Measurements from ENCODE around the gene RAB3C.
"Not testable (repeated sequence)": the region's sequence is repeated elsewhere in the genome, so short reads cannot be mapped to it uniquely, and the experiment has no call there.

Gene RAB3C

GRCh38 chr5:58675341-58675740 lies 92.5 kb downstream of the RAB3C start:
- no peak for DNase-seq (ENCODE audit: low read depth in 2 of 2)

DNA sequence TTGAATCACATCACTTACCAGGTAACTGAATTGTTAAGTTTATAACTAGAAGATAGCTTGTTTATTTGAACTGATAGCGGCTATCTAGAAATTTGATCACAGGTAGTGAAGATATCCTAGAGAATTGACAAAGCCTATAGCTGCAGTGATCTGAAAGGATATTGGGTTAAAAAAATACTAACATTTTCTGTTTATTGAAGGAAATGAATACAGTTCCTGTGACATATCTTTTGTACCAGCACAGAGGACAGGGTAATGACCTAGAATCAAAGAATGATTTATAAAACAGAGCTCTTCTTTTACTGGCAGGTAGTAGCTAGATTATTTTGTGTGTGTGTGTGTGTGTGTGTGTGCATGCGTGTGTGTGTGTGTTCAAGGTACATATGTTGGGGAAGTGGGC lies 94.8 kb downstream of the RAB3C start:
- DNase-seq (ENCODE audit: low read depth in 2 of 2) = no peak

- no peak for DNase-seq (ENCODE audit: low read depth in 2 of 2)
Measured at GRCh38 chr5:58680503-58680902, 97.6 kb downstream of the RAB3C start.

- no peak for DNase-seq (ENCODE audit: low read depth in 2 of 2)
Measured at GRCh38 chr5:58681943-58682342, 99.1 kb downstream of the RAB3C start.

DNA sequence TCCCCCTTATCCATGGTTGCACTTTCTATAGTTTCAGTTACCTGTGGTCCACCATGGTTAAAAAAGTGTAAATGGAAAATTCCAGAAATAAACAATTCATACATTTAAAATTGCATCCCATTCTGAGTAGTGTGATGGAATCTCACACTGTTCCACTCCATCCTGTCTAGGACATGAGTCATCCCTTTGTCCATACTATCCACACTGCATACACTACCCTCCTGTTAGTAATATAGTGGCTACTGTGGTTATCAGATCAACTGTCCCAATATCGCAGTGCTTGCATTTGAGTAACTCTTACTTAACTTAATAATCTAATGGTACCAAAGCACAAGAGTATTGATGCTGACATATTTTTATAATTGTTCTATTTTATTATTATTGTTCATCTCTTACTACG lies 100.7 kb downstream of the RAB3C start:
- DNase-seq (ENCODE audit: low read depth in 2 of 2) = no peak

GRCh38 chr5:58687079-58687478 lies 104.2 kb downstream of the RAB3C start:
- DNase-seq (ENCODE audit: low read depth in 2 of 2) = no peak

DNA sequence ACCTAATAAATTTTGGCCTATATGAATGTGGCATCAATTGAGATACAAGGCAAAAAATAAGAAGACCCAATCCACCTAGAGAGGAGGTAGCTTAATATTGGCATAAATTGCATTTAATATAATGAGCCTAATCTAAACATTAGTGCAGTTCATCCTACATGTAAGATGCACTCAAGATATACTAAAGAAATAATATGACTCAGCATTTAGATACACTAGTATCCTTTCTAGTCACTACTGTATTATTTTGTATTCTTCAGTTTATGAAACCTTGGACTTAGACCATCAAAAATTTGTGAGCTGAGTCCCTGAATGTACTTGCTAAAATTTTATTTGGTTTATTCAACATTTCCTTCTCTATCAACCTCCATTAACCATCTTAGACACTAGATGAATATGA lies 104.7 kb downstream of the RAB3C start:
- no peak for DNase-seq (ENCODE audit: low read depth in 2 of 2)

GRCh38 chr5:58699088-58699761 lies 116.3 kb downstream of the RAB3C start:
- not testable (repeated sequence) for DNase-seq (ENCODE audit: low read depth in 2 of 2)

DNA sequence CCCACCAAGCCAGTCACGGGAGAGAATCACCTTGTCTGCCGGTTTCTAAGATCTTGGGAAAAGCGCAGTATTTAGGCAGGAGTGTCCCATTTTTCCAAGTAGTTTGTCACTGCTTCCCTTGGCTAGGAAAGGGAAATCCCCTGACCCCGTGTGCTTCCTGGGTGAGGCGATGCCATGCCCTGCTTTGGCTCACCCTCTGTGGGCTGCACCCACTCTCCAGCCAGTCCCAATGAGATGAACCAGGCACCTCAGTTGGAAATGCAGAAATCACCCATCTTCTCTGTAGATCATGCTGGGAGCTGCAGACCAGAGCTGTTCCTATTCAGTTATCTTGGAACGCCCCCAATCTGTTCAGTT lies 116.9 kb downstream of the RAB3C start:
- DNase-seq (ENCODE audit: low read depth in 2 of 2) = no peak

GRCh38 chr5:58703925-58704555 lies 121.2 kb downstream of the RAB3C start:
- no peak for DNase-seq (ENCODE audit: low read depth in 2 of 2)

GRCh38 chr5:58706736-58707135 lies 123.9 kb downstream of the RAB3C start:
- no peak for DNase-seq (ENCODE audit: low read depth in 2 of 2)

GRCh38 chr5:58708456-58708855 lies 125.6 kb downstream of the RAB3C start:
- DNase-seq (ENCODE audit: low read depth in 2 of 2) = no peak

DNA sequence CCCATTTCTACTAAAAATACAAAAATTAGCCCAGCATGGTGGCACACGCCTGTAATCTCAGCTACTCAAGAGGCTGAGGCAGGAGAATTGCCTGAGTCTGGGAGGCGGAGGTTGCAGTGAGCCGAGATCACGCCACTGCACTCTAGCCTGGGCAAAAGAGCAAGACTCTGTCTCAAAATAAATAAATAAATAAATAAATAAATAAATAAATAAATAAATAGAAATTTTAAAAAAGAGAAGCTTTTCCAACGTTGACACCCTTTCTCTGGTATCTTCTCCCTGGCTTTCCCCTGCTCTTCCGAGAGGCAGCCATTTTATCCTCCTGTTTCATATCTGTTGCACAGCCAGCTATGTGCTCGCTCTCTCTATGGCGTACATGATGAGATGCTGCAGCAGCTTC lies 127.5 kb downstream of the RAB3C start:
- DNase-seq (ENCODE audit: low read depth in 2 of 2) = not testable (repeated sequence)

DNA sequence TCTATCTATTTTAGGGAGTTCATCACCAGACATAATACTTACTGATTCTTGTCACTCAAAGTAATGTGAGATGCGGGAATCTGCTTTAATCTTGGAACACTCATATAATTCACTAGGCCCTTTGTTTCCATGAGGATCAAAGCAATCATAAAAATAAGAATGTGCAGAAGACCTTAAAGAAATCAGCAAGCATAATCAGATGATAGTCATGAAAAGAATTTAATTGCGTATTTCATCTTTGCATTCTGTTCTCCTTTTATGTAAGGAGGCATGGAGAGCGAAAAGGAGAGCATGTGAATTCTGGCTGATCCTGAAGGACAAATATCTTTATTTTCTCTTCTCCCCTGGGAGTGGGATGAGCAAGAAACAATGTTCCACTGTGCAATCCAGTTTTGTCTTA lies 128.0 kb downstream of the RAB3C start:
- no peak for DNase-seq (ENCODE audit: low read depth in 2 of 2)

DNA sequence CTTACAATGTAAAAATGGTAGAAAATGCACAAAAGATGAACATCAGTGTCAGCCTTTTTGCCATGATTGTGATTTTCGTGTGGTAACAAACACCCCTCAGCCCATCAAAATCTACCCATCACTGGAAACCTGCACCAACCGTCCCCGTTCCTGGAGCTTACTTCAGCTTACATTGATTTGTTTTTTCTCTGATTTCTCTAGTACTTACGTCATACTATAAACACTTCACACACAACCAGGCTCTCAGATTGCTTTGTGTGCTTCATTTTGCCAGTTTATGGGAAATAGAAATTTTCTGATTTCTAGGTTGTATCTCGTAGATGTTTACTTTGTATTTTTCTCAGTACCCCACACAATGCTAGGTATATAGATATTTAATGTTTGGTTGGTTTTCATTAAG lies 129.1 kb downstream of the RAB3C start:
- DNase-seq (ENCODE audit: low read depth in 2 of 2) = no peak

DNA sequence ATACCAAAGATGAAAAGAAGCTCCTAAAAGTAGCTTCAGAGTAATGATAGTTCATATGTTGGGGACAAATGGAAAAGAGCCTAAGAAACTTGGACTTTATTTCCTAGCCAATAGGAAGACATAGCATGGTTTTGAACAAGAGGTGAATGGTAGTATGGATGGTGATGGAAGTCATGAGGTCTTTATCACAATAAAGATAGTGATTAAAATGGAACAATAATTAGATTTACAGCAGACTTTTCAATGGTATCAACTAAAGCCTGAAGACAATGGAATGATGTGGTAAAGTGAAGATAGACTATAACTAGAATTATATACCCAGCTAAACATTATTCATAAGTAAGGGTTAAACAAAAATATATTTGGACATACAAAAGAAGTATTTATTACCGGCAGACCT lies 131.2 kb downstream of the RAB3C start:
- no peak for DNase-seq (ENCODE audit: low read depth in 2 of 2)

DNA sequence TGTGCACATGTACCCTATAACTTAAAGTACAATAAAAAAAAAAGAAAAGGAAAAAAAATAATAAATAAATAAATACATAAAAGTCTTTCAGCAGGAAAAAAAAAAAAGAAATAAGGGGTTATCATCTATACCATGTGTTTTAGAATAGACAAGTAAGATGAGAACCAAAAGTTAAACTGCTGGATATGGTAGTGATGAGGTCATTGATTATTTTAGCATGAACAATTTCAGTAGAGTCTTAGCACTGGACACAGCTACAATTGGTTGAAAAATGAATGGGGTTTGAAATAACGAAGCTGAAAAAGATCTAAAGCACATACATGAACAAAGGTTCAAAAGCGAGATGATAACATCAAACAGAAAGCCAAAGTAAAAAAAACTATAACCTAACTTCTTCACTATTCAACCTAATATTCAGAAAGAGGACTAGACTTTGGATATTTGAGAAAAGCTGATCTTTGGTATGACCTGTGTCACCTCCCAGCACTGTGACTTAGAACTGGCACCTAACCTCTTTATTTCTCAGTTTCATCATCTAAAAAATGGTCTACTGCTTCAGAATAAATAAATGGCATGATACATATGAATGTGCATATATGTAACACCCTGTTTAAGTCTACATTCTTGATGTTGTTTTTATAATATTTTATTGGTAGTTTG lies 133.3 kb downstream of the RAB3C start:
- no peak for DNase-seq (ENCODE audit: low read depth in 2 of 2)

GRCh38 chr5:58716713-58717112 lies 133.8 kb downstream of the RAB3C start:
- no peak for DNase-seq (ENCODE audit: low read depth in 2 of 2)

- no peak for DNase-seq (ENCODE audit: low read depth in 2 of 2)
Measured at GRCh38 chr5:58717303-58718007, 134.6 kb downstream of the RAB3C start.

DNA sequence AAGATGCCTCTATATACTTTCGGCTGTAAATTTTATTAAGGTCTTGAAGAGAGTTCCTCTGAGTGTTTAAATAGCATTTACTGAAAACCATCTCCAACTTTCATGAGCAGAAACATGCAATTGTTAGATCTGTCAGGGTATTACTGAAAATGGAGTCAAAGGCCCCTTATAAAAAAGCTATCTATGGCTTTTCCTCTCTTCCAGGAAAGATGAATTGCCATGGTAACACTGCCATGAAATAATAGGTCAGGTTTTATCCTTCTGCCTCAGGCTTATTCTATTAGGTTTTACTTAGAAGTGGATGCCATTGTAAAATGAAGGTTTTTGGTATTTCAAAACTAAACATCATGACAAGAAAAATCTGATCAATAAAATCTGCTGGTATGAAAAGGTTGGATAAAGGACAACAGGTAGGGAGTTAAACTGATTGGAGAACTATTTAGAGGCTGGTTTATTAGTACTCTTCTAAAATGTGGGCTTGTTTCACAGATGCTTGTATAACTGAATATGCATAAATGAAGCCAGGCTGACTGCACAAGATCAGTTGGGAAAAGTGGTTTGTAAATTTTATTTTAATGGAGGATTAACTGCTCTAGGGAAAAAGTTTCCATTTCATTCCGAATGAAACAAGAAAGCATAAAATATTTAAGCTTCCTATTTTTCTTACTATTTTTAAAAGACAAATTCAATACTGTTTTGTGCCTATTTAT lies 135.5 kb downstream of the RAB3C start:
- DNase-seq (ENCODE audit: low read depth in 2 of 2) = no peak

GRCh38 chr5:58722160-58722559 lies 139.3 kb downstream of the RAB3C start:
- no peak for DNase-seq (ENCODE audit: low read depth in 2 of 2)

DNA sequence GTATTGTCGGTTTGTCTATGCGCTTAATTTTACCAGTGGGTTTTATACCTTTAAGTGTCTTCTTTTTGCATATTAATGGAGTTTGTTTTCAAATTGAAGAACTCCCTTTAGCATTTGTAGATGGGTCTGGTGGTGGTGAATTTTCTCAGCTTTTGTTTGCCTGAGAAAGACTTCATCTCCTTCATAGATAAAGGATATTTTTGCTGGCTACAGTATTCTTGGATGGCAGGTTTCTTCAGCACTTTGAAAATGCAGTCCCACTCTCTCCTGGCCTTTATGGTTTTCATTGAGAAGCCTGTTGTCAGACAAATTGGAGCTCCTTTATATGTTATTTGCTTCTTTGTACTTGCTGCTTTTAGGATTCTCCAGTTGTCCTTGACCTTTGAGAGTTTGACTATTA lies 142.1 kb downstream of the RAB3C start:
- DNase-seq (ENCODE audit: low read depth in 2 of 2) = no peak
